ENCODE data around the gene ACOT13. TPM values are rescaled to one million over a fixed set of nuclear protein-coding genes. Genes with fewer than 3 reads are reported as not detected.
"Not testable (repeated sequence)": the region's sequence is repeated elsewhere in the genome, so short reads cannot be mapped to it uniquely, and the experiment has no call there.

Gene ACOT13
- total RNA-seq, 1 donor from 2014 or later = 28.1 TPM

GRCh38 chr6:24734166-24734565 is 67.3 kb downstream of the ACOT13 start:
- Histone ChIP-seq H3K9me3 (no peaks in the 10 kb centered on the region), H3K4me1 (no peaks in the 10 kb centered on the region), H3K4me3 (no peak overlapping the region), H3K27ac (no peak overlapping the region), H3K36me3 (no peaks in the 10 kb centered on the region), H3K27me3 (no peaks in the 10 kb centered on the region)
- TF ChIP-seq CTCF (IDR thresholded peaks at IDR 0.05) = no peak
- no peak for ATAC-seq
- intact Hi-C loops (cut with DNase I) = no loop called here
- no peak for DNase-seq

DNA sequence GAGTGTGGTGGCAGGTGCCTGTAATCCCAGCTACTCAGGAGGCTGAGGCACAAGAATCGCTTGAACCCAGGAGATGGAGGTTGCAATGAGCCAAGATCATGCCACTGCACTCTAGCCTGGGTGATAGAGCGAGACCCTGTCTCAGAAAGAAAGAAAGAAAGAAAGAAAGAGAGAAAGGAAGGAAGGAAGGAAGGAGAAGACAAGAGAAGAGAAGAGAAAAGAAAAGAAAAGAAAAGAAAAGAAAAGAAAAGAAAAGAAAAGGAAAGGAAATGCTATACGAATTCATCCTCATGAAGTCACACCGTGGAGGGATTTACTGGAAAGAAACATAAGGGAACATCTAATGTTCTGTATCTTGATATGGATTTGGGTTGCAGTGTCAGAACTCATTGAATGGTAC is 67.8 kb downstream of the ACOT13 start:
- ATAC-seq; intact Hi-C loops (cut with DNase I); H3K4me3 ChIP-seq: not testable (repeated sequence)

GRCh38 chr6:24738741-24739140 is 71.9 kb downstream of the ACOT13 start:
- H3K27me3 ChIP-seq = no peaks in the 10 kb centered on the region
- no peaks in the 10 kb centered on the region for H3K36me3 ChIP-seq
- intact Hi-C loops (cut with DNase I) = no loop called here
- no peak for ATAC-seq
- DNase-seq = no peak
- no peak overlapping the region for H3K27ac ChIP-seq
- no peak for TF ChIP-seq CTCF (IDR thresholded peaks at IDR 0.05)
- H3K4me1 ChIP-seq = no peaks in the 10 kb centered on the region
- H3K9me3 ChIP-seq = no peaks in the 10 kb centered on the region
- no peak overlapping the region for H3K4me3 ChIP-seq

More for the DNA sequence above, 67.8 kb downstream of the ACOT13 start:
- H3K4me1 ChIP-seq, H3K9me3 ChIP-seq, H3K36me3 ChIP-seq, DNase-seq, H3K27ac ChIP-seq, H3K27me3 ChIP-seq: not testable (repeated sequence)

DNA sequence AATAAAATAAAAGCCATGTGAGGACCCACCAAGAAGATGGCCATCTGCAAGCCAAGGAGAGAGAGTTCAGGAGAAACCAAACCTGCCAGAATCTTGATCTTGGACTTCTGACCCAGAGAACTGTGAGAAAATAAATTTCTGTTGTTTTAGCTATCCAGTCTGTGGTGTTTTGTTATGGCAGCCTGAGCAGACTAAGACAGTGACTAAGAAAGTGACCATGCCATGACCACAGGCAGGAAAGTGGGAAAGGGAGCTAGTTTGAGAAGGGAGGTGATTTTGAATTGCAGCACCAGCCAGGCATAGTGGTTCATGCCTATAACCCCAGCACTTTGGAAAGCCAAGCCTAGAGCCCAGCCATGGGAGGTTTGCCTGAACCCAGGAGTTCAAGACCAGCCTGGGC is 74.0 kb downstream of the ACOT13 start:
- Histone ChIP-seq H3K36me3 (no peaks in the 10 kb centered on the region), H3K27me3 (no peaks in the 10 kb centered on the region), H3K9me3 (no peaks in the 10 kb centered on the region), H3K4me3 (no peak overlapping the region), H3K4me1 (no peaks in the 10 kb centered on the region), H3K27ac (no peak overlapping the region)
- intact Hi-C loops (cut with DNase I) = no loop called here
- DNase-seq (no peak), ATAC-seq (no peak)
- no peak for TF ChIP-seq CTCF (IDR thresholded peaks at IDR 0.05)

- no peaks in the 10 kb centered on the region for H3K9me3 ChIP-seq
- H3K27me3 ChIP-seq = no peaks in the 10 kb centered on the region
- no peaks in the 10 kb centered on the region for H3K36me3 ChIP-seq
- H3K4me3 ChIP-seq = no peak overlapping the region
- TF ChIP-seq CTCF (IDR thresholded peaks at IDR 0.05) = no peak
- H3K27ac ChIP-seq = no peak overlapping the region
- DNase-seq = no peak
- no peaks in the 10 kb centered on the region for H3K4me1 ChIP-seq
- intact Hi-C loops (cut with DNase I) = no loop called here
- ATAC-seq = no peak
These were observed 75.4 kb downstream of the ACOT13 start for GRCh38 chr6:24742216-24742738.

DNA sequence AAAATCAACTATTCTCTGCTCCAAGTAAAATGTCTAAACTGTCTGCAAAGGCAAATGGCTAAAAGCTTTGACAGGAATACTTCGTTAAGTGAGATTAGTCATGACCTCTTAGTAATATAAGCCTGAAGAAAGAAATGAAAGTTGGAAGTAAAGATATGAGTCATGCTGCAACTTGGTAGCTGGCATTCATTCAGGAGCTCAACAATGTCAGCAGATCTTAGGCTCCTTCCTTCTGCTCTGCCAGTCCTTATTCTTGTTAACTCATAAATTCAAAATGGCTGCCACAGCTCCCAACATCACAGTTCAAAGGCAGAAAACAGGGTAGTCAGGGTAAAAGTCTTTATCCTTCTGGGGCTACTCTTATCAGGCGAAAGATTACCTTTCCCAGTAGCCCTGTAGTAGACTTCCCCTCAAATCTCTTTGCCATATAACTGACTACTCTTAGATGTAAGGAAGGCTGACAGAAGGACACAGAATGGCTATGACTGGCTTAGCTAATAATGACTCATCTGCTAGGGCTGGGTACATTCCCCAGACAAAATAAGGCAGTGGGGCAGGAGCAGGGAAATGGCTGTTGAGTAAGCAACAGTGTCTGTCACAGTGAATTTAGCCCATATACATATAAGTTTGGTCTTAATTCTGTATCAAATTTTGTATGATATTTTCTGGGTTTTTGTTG is 76.5 kb downstream of the ACOT13 start:
- H3K27me3 ChIP-seq = no peaks in the 10 kb centered on the region
- peak overlapping the region; percentile 75 for H3K27ac ChIP-seq
- no peak overlapping the region for H3K4me3 ChIP-seq
- H3K4me1 ChIP-seq = no peaks in the 10 kb centered on the region
- TF ChIP-seq CTCF (IDR thresholded peaks at IDR 0.05) = no peak
- no peaks in the 10 kb centered on the region for H3K36me3 ChIP-seq
- no peaks in the 10 kb centered on the region for H3K9me3 ChIP-seq
- DNase-seq = no peak
- intact Hi-C loops (cut with DNase I) = no loop called here
- ATAC-seq = peak; percentile 78
